DMS153 treated with DMSO at 0.1 percent for 48 hours (cell line): ENCODE results near the gene SDK1.

Experiments
- DNase-seq: peaks from one replicate; lab custom pipeline; 2025; ENCODE audit not compliant: unreplicated experiment; lab: John Stamatoyannopoulos, UW

The SDK1 gene

DNA sequence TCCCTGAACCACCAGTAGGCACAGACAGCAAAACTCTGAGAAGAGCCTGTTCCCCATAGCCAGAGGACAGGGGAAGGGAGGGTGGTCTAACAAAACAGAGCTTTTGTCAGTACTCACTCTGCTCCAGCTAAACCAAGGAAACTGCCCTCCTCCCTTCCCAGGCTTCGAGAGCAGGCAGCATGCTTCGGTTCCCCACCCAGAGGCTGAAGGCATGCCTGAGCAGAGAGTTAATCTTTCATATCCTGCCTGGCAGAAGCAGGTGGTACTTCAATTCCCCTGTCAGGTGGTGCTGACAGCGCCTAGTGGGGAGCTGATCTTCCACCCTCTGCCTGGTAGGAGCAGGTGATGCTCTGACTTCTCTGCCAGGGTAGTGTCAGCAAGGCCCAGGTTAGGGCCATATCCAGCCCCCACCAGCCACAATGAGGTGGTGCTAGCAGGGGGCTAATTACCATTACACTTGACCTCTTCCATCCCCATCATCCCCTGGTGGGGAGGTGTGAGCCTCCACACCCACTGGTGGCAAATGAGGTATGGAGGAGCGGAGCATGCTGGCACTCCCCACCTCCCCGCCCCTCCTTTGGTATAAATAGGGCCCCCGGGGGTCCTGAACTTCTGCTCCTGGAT, 35.1 kb downstream of the SDK1 start:
- no peak for DNase-seq

DNA sequence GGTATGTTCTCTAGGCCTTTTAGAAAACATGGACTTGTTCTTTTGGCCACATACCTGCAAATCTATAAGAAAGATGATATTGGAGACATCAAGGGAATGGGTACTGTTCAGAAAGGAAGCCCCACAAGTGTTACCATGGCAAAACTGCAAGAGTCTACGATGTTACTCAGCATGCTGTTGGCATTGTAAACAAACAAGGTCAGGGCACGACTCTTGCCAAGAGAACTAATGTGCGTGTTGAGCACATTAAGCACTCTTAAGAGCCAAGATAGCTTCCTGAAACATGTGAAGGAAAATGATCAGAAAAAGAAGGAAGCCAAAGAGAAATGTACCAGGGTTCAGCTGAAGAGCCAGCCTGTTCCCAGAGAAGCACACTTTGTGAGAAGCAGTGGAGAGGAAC, 37.1 kb downstream of the SDK1 start:
- no peak for DNase-seq

DNA sequence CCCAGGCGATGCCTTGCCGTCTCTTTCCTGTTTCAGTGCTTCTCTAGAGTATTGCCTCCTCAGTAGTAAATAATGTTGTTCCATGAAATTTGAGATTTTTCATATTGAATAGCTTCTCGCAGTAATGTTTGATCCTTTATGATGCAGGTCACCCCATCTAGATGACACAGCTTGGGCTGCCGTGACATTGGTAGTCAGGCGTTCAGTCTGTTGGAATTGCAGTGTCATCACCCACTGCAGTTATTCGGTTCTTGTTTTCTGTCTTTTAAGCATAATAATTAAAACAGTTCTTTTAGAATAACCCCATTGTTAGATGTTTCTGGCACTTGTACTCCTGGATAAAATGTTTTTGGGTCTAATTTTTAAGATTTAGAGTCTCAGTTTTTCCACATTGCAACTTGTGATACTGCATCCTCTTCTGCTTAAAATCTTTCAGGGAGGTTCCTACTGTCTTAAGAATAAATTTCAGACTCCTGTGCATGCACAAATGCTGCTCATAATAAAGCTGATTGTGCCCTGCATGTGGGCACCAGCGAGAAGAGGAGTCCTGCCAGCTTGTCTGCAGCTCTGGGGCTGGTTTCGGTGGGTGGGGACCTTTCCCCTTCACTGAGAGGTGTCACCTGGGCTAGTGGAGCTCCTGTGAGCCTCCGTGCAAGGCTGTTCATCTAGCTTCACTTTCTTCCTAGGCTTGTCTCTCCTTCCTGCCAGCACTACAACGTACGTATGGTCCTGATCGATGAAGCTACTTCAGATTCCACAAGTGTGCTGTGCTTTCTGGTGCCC, 44.8 kb downstream of the SDK1 start:
- DNase-seq, result no peak

DNA sequence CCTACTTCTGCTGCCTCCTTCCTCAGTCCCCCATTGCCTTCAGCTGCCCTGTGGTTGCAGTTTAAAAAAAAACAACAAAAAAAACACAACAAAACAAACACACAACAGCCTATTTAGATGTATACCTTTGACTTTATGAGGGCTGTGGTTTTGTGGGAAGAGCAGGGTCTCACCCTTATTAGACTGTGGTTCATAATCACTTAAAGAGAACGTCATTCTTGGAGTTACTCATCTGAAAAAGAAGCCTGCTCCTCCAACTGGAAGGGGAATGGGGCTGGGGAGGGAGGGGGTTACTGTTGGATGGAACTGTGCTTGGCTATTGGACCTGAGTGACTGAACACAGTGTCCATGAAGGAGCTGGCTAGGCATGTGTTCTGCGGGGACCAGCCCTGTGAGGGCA, 48.1 kb downstream of the SDK1 start:
- DNase-seq, result no peak

DNA sequence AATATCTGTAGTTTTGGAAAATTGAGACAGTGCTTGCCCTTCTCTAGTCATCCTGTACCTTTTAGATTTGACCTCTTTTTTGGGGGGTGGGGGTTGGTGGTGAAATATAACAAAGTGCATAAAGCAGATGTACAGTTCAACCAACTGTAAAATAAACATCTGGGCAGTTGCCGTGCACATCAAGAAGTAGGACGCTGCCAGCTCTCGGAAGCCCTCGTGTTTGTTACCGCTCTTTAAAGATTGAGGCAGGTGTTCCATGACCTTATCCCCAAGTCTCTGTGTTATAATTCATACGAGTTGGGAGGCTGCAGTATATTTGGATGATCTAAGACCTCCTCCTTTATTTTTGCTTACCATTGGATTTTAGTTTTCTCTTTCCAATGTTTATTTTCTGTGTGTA, 55.1 kb downstream of the SDK1 start:
- DNase-seq, result no peak

DNA sequence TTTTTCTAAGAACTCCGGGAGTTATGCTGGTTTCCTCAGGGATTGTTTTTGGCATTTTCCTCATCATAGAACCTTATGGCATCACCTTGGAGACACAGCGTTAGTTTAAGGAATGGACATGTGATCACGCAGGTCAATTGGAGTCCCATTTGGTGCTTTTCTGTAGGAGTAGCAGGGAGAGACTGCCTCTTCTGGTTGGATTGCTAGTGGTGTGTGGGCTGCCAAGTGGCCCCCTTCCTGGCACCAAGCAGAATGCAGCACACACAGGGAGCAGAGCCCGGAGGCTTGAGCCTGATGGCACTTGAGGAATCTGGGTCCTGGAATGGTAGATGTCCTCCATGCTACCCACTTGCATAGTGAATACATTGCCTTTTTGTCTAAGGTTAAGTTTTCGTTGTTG, 57.9 kb downstream of the SDK1 start:
- DNase-seq, result no peak

DNA sequence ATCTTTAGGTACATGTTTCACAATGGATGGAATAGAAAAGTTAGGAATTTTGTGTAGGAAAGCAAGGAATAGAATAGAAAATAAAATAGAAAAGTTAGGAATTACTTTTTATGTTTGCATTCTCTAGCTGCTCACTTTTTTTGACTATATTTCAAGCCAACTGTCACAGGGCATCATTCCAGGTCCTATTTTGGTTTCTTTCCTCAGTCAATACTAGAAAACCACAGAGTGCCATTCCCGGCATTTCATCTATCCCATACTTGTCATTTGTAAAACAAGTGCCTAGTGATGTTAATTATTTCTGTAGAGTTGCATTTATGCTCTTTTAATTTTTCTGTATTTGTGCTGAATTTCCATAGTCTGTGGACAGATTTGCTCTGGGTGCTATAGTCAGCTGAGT, 66.2 kb downstream of the SDK1 start:
- no peak for DNase-seq

DNA sequence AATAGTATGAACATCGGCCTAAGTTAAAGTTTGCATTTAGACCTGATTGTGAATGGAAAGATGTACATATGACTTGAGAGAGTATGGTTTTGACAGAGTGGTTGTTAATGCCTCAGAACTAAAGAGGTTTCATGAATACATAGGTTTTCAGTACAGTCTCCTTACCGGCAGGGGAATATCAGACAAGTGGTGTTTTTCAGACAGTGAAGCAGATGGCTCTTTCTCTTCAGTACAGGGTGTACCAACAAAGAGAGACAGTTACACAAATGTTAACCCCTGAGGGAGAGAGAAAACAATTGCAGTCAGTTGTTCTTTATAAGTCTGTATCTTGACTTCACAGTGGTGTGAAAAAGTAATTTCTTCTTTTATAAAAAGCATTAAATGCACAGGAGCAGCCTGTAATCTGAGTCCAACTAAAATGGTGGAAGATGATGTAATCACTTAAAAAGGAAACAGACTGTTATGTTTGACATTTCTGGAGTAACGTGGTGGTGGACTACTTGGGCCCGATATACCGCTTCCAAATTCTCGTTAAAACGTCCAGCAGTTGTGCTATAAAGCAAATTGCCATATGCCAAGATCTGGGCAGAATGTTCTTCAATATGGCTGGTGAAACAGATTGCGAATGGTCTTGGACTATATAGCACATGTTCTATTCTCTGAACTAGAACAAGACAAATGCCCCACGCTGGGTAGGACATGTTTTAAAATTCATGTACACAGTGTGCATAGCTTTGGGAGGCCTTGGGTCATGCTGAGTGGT, 69.2 kb downstream of the SDK1 start:
- peak; percentile 68 for DNase-seq

DNA sequence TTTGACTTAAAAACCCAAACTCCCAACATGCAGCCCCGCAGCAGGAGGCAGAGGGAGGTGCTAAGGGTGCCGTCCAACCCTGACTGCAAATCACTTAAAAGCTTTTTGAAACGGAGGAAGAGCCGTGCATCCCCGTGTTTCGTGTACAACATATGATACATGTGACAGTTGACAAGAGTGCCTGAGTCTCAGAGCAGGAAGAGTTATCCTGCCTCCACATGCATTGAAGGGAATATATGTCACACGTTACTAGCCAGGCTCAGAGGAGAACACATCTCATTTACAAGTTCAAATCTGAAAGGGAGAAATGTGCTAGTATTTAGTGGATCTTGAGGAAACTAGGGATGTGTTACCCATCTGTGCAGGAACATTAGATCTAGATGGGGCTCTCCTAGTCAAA, 69.9 kb downstream of the SDK1 start:
- DNase-seq, result no peak

DNA sequence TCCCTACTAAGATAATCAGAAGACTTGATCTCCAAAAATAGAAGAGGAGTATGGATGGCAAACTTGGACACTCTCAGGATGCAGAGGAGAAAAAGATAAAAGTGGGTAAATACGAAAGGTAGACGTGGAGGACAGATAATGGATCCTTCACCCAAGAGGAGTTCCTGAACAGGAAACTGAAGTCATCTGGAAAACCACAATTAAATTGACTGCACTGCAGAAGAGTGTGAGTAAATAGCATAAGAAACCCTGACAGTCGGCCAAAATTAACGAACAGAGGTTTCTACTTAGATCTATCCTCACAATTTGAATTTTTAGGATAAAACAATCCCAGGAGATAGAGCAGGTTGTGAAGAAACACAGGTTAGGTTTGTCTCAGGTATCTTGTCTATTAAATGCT, 70.5 kb downstream of the SDK1 start:
- DNase-seq, result no peak

DNA sequence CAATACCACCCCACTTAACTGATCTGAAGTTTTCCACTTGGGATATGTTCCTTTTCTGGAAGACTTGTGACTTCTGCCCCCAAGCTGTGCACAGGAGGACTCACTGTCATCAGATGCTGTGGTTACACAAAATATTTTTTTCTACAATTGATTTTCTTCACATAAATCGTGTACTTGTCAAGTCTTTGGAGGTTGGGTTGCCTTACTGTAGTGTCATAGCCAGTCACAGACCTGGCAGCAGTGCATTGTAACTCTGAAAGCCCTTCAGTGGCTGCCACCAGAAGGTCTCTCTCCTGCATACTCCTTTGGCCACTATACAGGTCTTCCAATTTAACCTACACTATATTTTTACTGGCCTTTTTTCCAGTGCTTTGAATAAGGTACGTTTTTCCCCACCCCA, 73.2 kb downstream of the SDK1 start:
- DNase-seq, result no peak

DNA sequence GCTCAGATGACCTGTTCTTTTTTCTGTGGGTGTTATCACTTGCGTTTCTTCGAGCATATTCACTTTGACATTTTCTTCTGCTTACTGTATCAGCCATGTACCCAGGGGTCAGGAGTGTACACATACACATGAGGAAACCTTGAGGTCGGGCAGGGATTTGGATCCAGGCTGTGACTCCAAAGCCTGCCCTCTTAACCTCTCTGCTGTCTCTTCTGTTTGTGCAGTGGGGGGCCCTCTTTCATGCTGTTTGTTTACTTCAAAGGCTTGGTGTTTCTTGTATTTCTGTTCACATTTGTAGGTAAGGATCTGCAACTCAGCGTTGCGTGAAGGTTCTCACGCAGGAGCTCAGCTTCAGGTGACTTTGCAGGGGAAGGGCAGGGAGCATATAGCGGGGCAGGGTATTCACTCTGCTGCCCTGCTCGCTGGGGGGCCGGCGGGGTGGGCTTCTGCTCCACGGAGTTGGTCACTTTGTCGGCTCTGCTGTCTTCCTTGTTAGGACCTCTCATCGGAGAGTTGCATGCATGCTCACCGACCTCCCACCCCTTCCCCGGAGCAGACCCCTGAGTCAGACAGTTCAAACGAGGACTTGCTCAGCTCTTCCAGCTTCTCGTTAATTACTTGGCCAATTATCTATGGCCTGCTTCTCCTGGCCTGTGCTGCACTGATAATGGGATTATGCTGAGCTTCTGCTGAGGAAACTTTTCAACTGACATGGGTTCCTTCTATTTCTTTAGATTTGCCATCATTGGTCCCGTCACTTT, 77.5 kb downstream of the SDK1 start:
- DNase-seq, result no peak

DNA sequence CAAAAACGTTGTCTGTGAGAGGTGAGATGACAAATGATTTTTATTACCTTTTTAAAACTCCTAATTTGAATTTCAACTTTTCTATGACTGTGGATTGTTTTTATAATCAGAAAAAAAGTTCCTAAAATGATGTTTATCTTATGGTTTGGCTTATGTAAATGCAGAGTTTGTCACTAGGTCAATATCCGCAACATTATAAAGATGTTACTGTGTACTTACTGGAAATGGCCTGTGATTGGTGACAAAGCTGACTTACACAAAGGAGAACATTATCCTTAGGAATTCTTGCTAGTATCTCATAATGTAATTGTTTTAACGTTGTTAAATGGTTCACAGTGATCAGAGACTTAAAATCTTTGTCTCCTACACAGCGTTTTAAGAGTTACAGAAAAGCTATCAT, 79.0 kb downstream of the SDK1 start:
- no peak for DNase-seq

DNA sequence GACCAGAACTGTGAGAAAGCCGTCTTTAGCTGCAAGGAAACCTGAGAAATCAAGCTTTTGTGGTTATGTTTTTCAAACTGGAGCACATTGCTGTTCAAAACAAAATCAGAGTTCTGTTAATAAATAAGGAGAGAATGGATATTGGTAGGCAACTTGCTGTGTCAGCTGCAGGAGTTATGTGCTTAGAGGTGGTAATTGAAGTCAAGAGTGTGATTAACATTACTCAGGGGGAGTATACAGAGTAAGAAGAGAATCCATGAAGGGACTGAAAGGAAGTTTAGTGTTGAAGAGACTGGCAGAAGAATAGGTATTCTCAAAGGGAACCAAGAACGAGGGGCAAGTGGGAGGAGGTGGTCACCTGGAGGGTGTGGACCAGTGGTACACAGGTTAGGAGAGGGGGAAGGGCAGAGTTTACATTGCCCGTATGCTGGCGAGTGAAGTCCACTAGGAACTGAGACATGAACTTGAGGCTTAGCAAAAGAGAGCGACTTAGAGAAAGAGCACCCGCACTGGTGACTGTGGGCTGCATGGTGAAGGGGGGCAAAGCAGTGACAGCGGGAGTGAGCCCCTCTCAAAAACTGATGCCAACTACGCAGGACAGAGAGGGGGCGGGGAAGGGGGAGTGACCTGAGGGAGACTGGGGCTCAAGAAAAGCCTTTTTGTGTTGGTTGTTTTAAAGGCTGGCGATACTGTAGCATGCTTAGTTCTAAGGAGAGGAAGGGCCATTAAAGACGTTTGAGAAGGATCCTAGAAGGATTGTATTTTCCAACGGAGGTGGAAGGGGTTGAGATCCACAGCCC, 80.0 kb downstream of the SDK1 start:
- DNase-seq, result no peak

DNA sequence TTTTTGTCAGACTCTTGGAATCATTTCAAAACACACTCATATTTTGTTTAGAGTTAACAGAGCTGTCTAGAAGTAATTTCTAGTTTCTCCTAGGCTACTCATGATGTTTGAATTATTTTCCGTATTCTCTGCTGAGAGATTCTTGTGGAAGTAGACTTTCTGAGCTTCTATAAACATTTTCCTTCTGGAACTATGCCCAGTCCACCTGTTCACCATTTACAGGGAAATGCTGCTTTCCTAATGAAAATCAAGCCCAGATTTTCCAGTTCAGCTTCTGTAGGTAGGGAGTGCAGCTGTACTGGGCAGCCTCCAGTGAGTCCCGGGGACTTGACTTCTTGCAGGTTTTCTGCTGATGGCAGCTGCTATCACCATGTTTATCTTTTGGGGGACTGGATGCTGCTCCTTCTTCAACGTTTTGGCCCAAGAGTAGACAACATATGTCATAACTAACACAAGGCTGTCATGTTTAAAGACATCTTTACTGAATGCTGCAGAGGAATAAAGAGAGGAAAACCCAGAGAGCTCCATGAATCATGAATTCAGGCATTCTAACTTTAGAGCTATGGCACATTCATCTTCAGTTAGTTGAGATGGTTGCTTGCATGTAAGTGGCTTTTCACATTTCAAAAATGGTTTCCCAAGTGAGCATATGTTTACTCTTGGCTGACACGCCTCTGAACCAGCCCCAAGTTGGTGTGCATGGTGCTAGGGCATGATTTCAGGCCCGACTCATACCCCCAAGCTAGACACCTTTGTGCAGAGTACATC, 85.6 kb downstream of the SDK1 start:
- no peak for DNase-seq

DNA sequence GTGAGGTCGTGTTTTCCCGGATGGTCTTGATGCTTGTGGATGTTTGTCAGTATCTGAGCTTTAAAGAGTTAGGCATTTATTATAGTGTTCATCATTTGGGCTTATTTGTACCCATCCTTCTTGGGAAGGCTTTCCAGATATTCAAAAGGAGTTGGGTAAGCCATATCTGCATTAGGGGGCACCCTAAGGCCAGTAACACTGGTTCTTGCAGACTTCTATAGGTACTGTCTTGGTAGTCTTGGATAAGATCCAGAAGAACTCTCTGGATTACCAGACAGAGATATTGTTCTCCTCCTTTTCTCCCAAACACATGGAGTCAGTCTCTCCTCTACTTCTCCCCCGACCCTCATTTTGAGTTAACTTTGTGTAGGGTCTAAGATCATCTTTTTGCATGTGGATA, 92.8 kb downstream of the SDK1 start:
- no peak for DNase-seq

DNA sequence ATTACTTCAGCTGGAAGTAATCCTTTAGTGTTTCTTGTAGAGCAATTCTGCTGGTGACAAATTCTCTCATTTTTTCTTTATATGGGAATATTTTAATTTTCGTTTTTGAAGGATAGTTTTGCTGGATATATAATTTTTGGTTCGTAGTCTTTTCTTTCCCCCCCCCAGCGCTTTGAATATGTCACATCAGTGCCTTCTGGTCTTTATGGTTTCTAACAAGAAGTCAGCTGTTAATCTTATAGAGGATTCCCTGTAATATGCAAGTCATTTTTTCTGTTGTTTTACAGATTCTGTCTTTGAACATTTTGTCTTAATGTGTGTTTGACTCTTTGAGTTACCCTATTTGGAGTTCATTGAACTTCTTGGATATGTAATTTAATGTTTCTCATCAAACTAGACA, 96.3 kb downstream of the SDK1 start:
- no peak for DNase-seq

DNA sequence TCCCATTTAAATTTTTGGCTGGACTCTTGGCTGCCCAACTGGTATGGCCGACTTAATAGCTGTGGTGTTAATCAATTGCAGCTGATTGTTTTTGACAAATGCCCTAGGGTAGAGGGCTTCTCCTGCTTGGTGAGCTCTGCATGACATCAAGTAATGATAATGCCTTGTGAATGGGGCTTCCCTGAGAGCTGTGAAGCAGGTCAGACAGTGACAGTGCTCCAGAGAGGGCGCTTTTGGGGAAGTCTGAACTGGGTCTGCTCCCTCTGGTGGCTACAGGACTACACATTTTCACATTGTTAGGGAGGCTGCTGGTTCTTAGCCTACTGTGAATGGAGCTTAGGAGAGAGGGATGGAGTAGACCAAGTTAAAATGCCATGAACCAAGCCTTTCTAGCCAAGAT, 98.8 kb downstream of the SDK1 start:
- DNase-seq, result no peak

DNA sequence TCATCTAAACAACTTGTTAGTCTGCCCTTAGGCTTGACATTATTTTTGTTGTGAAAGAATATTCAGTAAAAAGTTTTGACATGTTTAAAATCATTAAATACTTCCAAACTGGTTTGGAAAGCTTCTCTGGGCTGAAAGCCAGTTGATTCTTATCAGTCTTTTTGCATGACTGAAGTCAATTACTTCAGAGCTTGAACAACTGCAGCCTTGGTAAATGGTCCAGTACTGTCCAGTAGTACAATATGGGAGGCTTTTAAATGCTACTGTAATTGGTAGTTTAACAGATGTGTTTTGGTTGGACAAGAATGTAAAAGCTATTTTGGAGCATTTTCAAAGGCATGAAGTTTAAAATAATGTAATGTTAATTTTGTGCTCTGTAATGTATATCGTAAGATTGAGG, 103.4 kb downstream of the SDK1 start:
- peak; percentile 39 for DNase-seq
